Mesendoderm (in vitro differentiated cells): ENCODE results near the gene HLCS.

Experiments used
- DNase-seq: peaks from one replicate; pipeline ENCODE4 v3.0.0; 2013
- H2AK5ac ChIP-seq: 2 replicates; pipeline ENCODE4 v1.6.1; 2013; ENCODE audit warnings: low read length, inconsistent platforms
- H2BK120ac ChIP-seq: 2 replicates; pipeline ENCODE4 v1.6.1; 2013; ENCODE audit warnings: low read depth, mild to moderate bottlenecking, low read length, moderate library complexity, mixed read lengths
- H2BK15ac ChIP-seq: replicated peaks from 2 replicates; pipeline ENCODE4 v1.6.1; 2013; ENCODE audit warnings: low read depth, mild to moderate bottlenecking, moderate library complexity
- H2BK5ac ChIP-seq: 2 replicates; pipeline ENCODE4 v1.6.1; 2013; ENCODE audit warnings: low read length, inconsistent platforms
- H3K18ac ChIP-seq: 2 replicates; pipeline ENCODE4 v1.6.1; 2013; ENCODE audit warnings: mild to moderate bottlenecking, low read length, mixed read lengths
- H3K23ac ChIP-seq: one replicate; pipeline ENCODE4 v1.6.1; 2013; ENCODE audit warnings: low read length
- H3K27ac ChIP-seq: 2 replicates; pipeline ENCODE4 v1.5.1; 2013; ENCODE audit warnings: low read depth, mild to moderate bottlenecking, inconsistent platforms, low read length, moderate library complexity
- H3K27me3 ChIP-seq: 2 replicates; pipeline ENCODE4 v1.6.1; 2013; ENCODE audit warnings: low read length, control low read depth, mild to moderate bottlenecking, inconsistent platforms; ENCODE audit not compliant: insufficient read depth, poor library complexity
- H3K36me3 ChIP-seq: 2 replicates; pipeline ENCODE4 v1.6.1; 2013; ENCODE audit warnings: low read length, inconsistent platforms; ENCODE audit not compliant: control insufficient read depth, insufficient read depth
- H3K4ac ChIP-seq: one replicate; pipeline ENCODE4 v1.6.1; 2013; ENCODE audit warnings: low read depth, mild to moderate bottlenecking, low read length, moderate library complexity
- H3K4me1 ChIP-seq: 2 replicates; pipeline ENCODE4 v1.6.1; 2013; ENCODE audit warnings: low read depth, low read length, inconsistent platforms; ENCODE audit not compliant: control insufficient read depth
- H3K4me2 ChIP-seq: 2 replicates; pipeline ENCODE4 v1.6.1; 2013; ENCODE audit warnings: low read length
- H3K4me3 ChIP-seq: 2 replicates; pipeline ENCODE4 v1.5.1; 2013; ENCODE audit warnings: mild to moderate bottlenecking, low read length
- H3K56ac ChIP-seq: one replicate; pipeline ENCODE4 v1.6.1; 2013; ENCODE audit warnings: low read length
- H3K79me1 ChIP-seq: 2 replicates; pipeline ENCODE4 v1.6.1; 2013; ENCODE audit warnings: low read length, inconsistent platforms
- H3K79me2 ChIP-seq: 2 replicates; pipeline ENCODE4 v1.6.1; 2013; ENCODE audit warnings: mild to moderate bottlenecking, low read length; ENCODE audit not compliant: control insufficient read depth, insufficient read depth
- H3K9ac ChIP-seq: 2 replicates; pipeline ENCODE4 v1.6.1; 2013; ENCODE audit warnings: low read length, inconsistent platforms
- H4K5ac ChIP-seq: one replicate; pipeline ENCODE4 v1.6.1; 2013; ENCODE audit warnings: low read length
- H4K8ac ChIP-seq: one replicate; pipeline ENCODE4 v1.6.1; 2013; ENCODE audit warnings: low read depth, mild to moderate bottlenecking, control low read depth, low read length, moderate library complexity
- WGBS: extraction: QIAGEN DNeasy Blood & Tissue Kit; methylation state at CpG from one replicate; pipeline ENCODE4 v1.1.7; 2013; ENCODE audit warnings: low lambda C conversion rate, missing lambda C conversion rate; ENCODE audit not compliant: insufficient coverage; ENCODE audit errors: extremely low coverage; 5-methylcytosine and 5-hydroxymethylcytosine counted together

HLCS gene

GRCh38 chr21:36873513-36873912 lies 93.0 kb downstream of the HLCS start:
- no peaks in the 10 kb centered on the region for H3K79me1 ChIP-seq
- H3K18ac ChIP-seq = no peak overlapping the region
- no peaks in the 10 kb centered on the region for H3K4me1 ChIP-seq
- H3K23ac ChIP-seq = no peak overlapping the region
- H3K4me3 ChIP-seq = no peak overlapping the region
- H4K8ac ChIP-seq = no peak overlapping the region
- no peak overlapping the region for H3K9ac ChIP-seq
- no peaks in the 10 kb centered on the region for H3K79me2 ChIP-seq
- H3K56ac ChIP-seq = no peak overlapping the region
- H3K27ac ChIP-seq = no peak overlapping the region
- no peak overlapping the region for H3K4me2 ChIP-seq
- H2BK5ac ChIP-seq = no peak overlapping the region
- H2AK5ac ChIP-seq = no peak overlapping the region
- no CpG with 5 or more reads among the region's 1 CpG for WGBS
- no peak overlapping the region for H2BK120ac ChIP-seq
- no peak for DNase-seq
- no peak overlapping the region for H4K5ac ChIP-seq
- H3K36me3 ChIP-seq = no peaks in the 10 kb centered on the region
- H2BK15ac ChIP-seq = no peak overlapping the region
- H3K4ac ChIP-seq = no peak overlapping the region
- no peaks in the 10 kb centered on the region for H3K27me3 ChIP-seq

GRCh38 chr21:36867291-36867905 lies 99.1 kb downstream of the HLCS start:
- WGBS = no CpG with 5 or more reads among the region's 4 CpGs
- Histone ChIP-seq H3K4me2 (no peak overlapping the region), H2BK15ac (no peak overlapping the region), H2AK5ac (no peak overlapping the region), H3K36me3 (no peaks in the 10 kb centered on the region), H2BK120ac (no peak overlapping the region), H3K56ac (no peak overlapping the region), H3K23ac (no peak overlapping the region), H4K5ac (no peak overlapping the region), H3K79me2 (no peaks in the 10 kb centered on the region), H3K79me1 (no peaks in the 10 kb centered on the region), H3K18ac (no peak overlapping the region), H3K9ac (no peak overlapping the region), H3K4me3 (no peak overlapping the region), H3K27ac (no peak overlapping the region), H2BK5ac (no peak overlapping the region), H3K4me1 (no peaks in the 10 kb centered on the region), H3K27me3 (no peaks in the 10 kb centered on the region), H3K4ac (no peak overlapping the region), H4K8ac (no peak overlapping the region)
- DNase-seq = no peak

- Histone ChIP-seq H2BK5ac (no peak overlapping the region), H3K4me1 (no peaks in the 10 kb centered on the region), H3K79me1 (no peaks in the 10 kb centered on the region), H3K36me3 (no peaks in the 10 kb centered on the region), H3K4me3 (no peak overlapping the region), H3K18ac (no peak overlapping the region), H3K79me2 (no peaks in the 10 kb centered on the region), H3K9ac (no peak overlapping the region), H2BK120ac (no peak overlapping the region), H2BK15ac (no peak overlapping the region), H3K4ac (no peak overlapping the region), H3K27me3 (no peaks in the 10 kb centered on the region), H4K8ac (no peak overlapping the region), H2AK5ac (no peak overlapping the region), H3K27ac (no peak overlapping the region), H3K56ac (no peak overlapping the region), H4K5ac (no peak overlapping the region), H3K4me2 (no peak overlapping the region), H3K23ac (no peak overlapping the region)
- DNase-seq = no peak
- no CpG with 5 or more reads among the region's 5 CpGs for WGBS
Measured at GRCh38 chr21:36866419-36866818, 100.0 kb downstream of the HLCS start.

- H3K4me2 ChIP-seq = no peak overlapping the region
- no CpG with 5 or more reads among the region's 10 CpGs for WGBS
Measured at GRCh38 chr21:36864974-36865373, 101.5 kb downstream of the HLCS start.

GRCh38 chr21:36863260-36863659 lies 103.2 kb downstream of the HLCS start:
- no peaks in the 10 kb centered on the region for H3K79me1 ChIP-seq
- H4K8ac ChIP-seq = no peak overlapping the region
- no peaks in the 10 kb centered on the region for H3K27me3 ChIP-seq
- H3K4ac ChIP-seq = no peak overlapping the region
- no CpG with 5 or more reads among the region's 4 CpGs for WGBS
- H2AK5ac ChIP-seq = no peak overlapping the region
- no peak overlapping the region for H2BK5ac ChIP-seq
- H3K23ac ChIP-seq = no peak overlapping the region
- no peak overlapping the region for H3K18ac ChIP-seq
- no peak overlapping the region for H2BK120ac ChIP-seq
- no peak overlapping the region for H2BK15ac ChIP-seq
- no peak overlapping the region for H3K4me2 ChIP-seq
- peaks cover 2% of the 10 kb centered on the region for H3K4me1 ChIP-seq
- H3K4me3 ChIP-seq = no peak overlapping the region
- H4K5ac ChIP-seq = no peak overlapping the region
- no peak overlapping the region for H3K9ac ChIP-seq
- H3K36me3 ChIP-seq = no peaks in the 10 kb centered on the region
- H3K27ac ChIP-seq = no peak overlapping the region
- no peaks in the 10 kb centered on the region for H3K79me2 ChIP-seq
- DNase-seq = no peak
- H3K56ac ChIP-seq = no peak overlapping the region

More at GRCh38 chr21:36864974-36865373, 101.5 kb downstream of the HLCS start:
- no peak for DNase-seq
- H3K27ac ChIP-seq = no peak overlapping the region
- no peaks in the 10 kb centered on the region for H3K79me1 ChIP-seq
- no peak overlapping the region for H3K4me3 ChIP-seq
- no peak overlapping the region for H3K18ac ChIP-seq
- no peak overlapping the region for H3K56ac ChIP-seq
- H3K79me2 ChIP-seq = no peaks in the 10 kb centered on the region
- no peaks in the 10 kb centered on the region for H3K4me1 ChIP-seq
- no peak overlapping the region for H3K9ac ChIP-seq
- H2BK120ac ChIP-seq = no peak overlapping the region
- H2BK5ac ChIP-seq = no peak overlapping the region
- no peak overlapping the region for H4K5ac ChIP-seq
- no peaks in the 10 kb centered on the region for H3K27me3 ChIP-seq
- H2BK15ac ChIP-seq = no peak overlapping the region
- H4K8ac ChIP-seq = no peak overlapping the region
- H3K36me3 ChIP-seq = no peaks in the 10 kb centered on the region
- no peak overlapping the region for H2AK5ac ChIP-seq
- H3K4ac ChIP-seq = no peak overlapping the region
- H3K23ac ChIP-seq = no peak overlapping the region
